SJCRH30 (cell line): ENCODE measurements around the gene NKAIN4. TPM values are rescaled to one million over a fixed set of nuclear protein-coding genes. Genes with fewer than 3 reads are reported as not detected.
A peak's percentile ranks its signal among the peaks of the same experiment; 100 is the strongest.
"Not testable (repeated sequence)": the region's sequence is repeated elsewhere in the genome, so short reads cannot be mapped to it uniquely, and the experiment has no call there.

Source experiments
- DNase-seq, 2 experiments: peaks; one replicate each; pipeline ENCODE4 v3.0.0-alpha.2; 2015 to 2020
- H3K27ac ChIP-seq: fragments of 250-450 bp; sonication (Bioruptor Pico); 2 replicates; pipeline ENCODE4 v1.5.1; 2020; ENCODE audit warnings: mild to moderate bottlenecking, moderate library complexity
- H3K27me3 ChIP-seq: fragments of 250-450 bp; sonication (Bioruptor Pico); 2 replicates; pipeline ENCODE4 v1.5.1; 2020; ENCODE audit warnings: mild to moderate bottlenecking, moderate library complexity
- H3K36me3 ChIP-seq: fragments of 250-450 bp; sonication (Bioruptor Pico); 2 replicates; pipeline ENCODE4 v1.5.1; 2020; ENCODE audit warnings: mild to moderate bottlenecking, moderate library complexity
- H3K4me1 ChIP-seq: fragments of 250-450 bp; sonication (Bioruptor Pico); 2 replicates; pipeline ENCODE4 v1.5.1; 2020; ENCODE audit warnings: mild to moderate bottlenecking, moderate library complexity
- H3K4me3 ChIP-seq: fragments of 250-450 bp; sonication (Bioruptor Pico); 2 replicates; pipeline ENCODE4 v1.5.1; 2020; ENCODE audit warnings: mild to moderate bottlenecking, moderate library complexity
- H3K9me3 ChIP-seq: fragments of 250-450 bp; sonication (Bioruptor Pico); replicated peaks from 2 replicates; pipeline ENCODE4 v1.5.1; 2020; ENCODE audit warnings: mild to moderate bottlenecking, moderate library complexity
- total RNA-seq: library from RNA; depleted of rRNA; stranded (reverse); fragments of >200 nt; shearing (Covaris generic); gene quantifications from 2 replicates; pipeline ENCODE4 v1.2.3, GENCODE V29; 2014

The NKAIN4 gene
- total RNA-seq, 1 experiment from 2014 or later = 15.5 TPM

DNA sequence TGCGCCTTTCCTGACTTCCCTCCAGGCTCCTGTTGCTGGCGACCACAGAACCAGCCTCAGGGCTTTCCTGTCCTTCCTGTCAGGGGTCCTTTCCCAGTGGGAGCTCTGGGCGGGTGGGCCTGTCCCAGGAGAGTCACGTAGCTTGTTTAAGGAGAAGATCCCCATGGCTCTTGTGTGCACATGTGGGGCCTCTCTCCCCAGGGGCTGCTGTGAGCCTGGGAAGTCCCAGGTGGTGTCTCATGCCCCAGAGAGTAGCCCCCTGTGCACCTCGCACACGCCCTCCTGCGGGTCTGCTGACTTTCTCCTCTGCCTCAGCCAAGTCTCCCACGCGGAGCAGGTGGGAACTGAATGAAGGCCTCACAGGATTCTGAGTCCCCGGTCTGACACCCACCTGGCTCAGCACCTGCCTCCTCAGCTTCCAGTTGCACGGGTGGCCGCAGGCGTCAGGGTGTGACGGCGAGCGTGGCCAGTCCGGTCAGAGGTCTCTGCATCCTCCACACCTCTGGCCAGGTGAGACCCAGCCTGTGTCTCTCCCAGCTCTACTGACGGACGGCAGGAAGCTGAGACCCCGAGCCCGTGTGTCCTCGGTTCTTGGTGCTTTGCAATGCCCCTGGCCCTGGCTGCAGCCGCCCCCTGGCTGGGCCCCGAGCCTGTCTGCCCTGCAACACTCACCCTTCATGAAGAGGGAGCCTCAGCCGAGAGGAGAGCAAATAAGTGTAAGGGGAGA is 5.6 kb upstream of the NKAIN4 start:
- Histone ChIP-seq H3K27me3 (peaks cover 81% of the 10 kb centered on the region), H3K4me1 (peaks cover 26% of the 10 kb centered on the region)
- DNase-seq = no peak

DNA sequence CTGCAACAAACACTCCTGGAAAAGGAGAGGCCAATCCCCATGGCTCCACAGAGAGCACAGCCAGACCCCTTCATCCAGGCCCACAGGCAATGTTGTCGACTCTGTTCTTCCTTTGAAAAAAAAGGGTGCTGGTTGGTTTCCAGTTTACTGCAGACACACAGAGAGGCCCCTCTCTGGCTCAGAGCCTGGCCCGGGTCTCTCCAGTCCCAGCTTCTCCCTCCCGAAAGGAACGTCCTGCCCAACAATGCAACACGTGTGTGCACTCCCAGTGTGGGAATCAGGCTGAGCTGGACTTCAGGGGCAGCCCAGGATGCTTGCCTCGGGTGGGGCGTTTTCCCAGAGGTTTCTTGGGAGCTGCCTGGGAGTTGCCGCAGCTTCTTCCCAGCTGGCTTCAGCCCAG is 4.5 kb upstream of the NKAIN4 start:
- Histone ChIP-seq H3K9me3 (no peaks in the 10 kb centered on the region), H3K27me3 (peaks cover 77% of the 10 kb centered on the region), H3K4me3 (no peak overlapping the region), H3K27ac (no peak overlapping the region), H3K4me1 (peaks cover 25% of the 10 kb centered on the region), H3K36me3 (no peaks in the 10 kb centered on the region)
- DNase-seq = no peak

More for the DNA sequence above, 5.6 kb upstream of the NKAIN4 start:
- no peaks in the 10 kb centered on the region for H3K9me3 ChIP-seq
- no peak overlapping the region for H3K4me3 ChIP-seq
- no peak overlapping the region for H3K27ac ChIP-seq
- no peaks in the 10 kb centered on the region for H3K36me3 ChIP-seq

DNA sequence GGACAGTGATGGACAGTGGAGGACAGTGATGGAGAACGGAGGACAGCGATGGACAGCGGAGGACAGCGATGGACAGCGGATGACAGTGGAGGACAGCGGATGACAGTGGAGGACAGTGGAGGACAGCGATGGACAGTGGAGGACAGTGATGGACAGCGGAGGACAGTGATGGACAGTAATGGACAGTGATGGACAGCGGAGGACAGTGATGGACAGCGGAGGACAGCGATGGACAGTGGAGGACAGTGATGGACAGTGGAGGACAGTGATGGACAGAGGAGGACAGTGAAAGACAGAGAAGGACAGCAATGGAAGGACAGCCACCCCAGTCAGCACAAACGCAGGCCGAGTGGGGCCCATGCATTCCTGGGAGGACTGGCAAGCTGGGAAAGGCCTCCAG is 3.4 kb upstream of the NKAIN4 start:
- H3K27me3 ChIP-seq = peaks cover 77% of the 10 kb centered on the region
- peaks cover 34% of the 10 kb centered on the region for H3K4me1 ChIP-seq

DNA sequence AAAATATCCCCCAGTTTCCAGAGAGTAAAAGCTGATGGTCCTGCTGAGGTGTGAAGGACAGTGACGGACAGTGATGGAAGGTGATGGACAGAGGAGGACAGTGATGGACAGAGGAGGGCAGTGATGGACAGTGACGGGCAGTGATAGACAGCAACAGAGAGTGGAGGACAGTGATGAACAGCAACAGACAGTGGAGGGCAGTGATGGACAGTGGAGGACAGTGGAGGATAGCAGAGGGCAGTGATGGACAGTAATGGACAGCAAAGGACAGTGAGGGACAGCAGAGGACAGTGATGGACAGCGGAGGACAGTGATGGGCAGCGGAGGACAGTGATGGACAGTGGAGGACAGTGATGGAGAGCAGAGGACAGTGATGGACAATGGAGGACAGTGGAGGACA is 2.7 kb upstream of the NKAIN4 start:
- Histone ChIP-seq H3K9me3 (no peaks in the 10 kb centered on the region), H3K4me1 (peaks cover 35% of the 10 kb centered on the region), H3K27me3 (peaks cover 81% of the 10 kb centered on the region)

More for the DNA sequence above, 3.4 kb upstream of the NKAIN4 start:
- H3K4me3 ChIP-seq = no peak overlapping the region
- DNase-seq = no peak
- no peak overlapping the region for H3K27ac ChIP-seq
- no peaks in the 10 kb centered on the region for H3K36me3 ChIP-seq
- H3K9me3 ChIP-seq = no peaks in the 10 kb centered on the region

DNA sequence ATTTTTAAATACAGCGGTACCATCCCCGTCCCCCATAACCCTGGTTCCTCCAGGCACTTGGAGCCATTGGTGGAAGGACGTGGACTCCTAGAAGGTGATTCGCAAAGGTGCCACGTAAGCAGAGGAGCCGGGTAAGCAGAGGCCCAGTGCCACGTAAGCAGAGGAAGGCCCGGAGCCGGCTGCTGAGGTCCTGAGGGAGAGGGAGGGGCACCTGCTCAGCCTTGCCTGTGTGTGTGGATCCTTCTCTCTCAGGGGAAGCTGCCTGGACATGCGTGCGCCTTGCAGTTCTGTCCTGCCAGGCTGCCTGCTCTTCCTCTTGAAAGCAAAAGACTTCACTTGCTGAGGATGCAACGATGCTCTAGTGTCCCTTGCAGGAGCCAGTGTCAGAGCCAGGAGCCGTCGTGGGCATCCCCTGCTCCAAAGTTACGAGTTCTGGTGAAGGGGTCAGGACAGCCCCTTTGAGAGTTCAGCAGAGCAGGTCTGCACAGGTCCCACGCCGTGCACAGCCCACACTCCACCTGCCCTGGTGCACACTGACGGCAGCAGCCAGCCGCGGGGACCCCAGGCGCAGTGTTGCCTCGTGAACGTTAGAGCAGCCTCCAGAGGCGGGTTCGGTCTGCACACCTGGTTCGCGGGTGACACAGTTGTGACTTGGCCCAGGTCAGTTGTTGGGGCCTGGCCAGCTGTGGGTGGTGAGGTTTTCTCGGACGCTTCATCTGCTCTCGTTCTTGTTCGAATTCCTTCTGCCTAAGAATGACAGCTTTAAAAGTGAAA is 1.9 kb upstream of the NKAIN4 start:
- peak in 1 of 2 experiments; percentile 51 for DNase-seq
- Histone ChIP-seq H3K36me3 (no peaks in the 10 kb centered on the region), H3K4me3 (no peak overlapping the region), H3K9me3 (no peaks in the 10 kb centered on the region), H3K4me1 (peaks cover 27% of the 10 kb centered on the region), H3K27ac (no peak overlapping the region), H3K27me3 (peaks cover 77% of the 10 kb centered on the region)

More for the DNA sequence above, 2.7 kb upstream of the NKAIN4 start:
- no peaks in the 10 kb centered on the region for H3K36me3 ChIP-seq
- DNase-seq = no peak
- H3K4me3 ChIP-seq = no peak overlapping the region
- no peak overlapping the region for H3K27ac ChIP-seq

DNA sequence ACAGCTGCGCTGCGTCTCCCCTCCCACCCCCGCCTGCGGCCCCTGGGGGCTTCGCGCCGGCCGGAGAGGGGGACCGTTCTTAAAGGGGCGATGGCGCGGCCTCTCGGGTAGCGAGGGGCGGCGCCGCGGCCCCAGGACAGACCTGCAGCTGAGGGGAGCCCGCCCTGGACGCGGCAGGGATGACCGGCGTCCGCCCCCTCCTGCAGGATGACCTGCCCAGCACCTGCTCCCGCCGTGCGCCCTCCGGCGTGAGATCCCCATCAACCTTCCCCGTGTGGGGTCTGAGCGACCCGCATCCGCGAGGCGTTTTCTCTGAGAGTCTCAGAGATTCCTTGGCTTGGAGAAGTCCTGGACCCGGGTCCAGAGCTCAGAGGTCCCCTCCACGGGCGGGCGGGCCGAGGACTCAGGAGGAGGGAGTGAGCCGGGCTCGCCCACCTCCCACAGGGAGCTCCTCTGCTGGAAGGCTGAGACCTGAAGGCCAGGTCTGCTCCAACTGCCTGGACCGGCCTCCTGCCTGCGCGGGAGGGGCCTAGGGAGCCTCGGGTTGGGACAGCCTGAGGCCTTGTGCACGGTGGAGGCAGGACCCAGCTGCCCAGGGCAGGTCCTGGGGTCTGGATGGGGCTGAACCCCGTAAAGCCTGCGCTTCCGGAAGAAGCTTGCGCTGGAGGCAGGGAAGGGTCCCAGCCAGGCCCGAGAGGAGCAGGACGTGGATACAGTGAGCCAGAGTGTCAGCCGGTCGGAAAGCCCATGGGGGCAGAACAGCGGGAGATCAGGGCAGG is 532 bp upstream of the NKAIN4 start:
- peaks cover 64% of the 10 kb centered on the region for H3K27me3 ChIP-seq
- peak overlapping the region; percentile 19; the same call in 1 of the 2 replicates for H3K4me3 ChIP-seq
- DNase-seq = peak; percentile 66 to 82
- no peaks in the 10 kb centered on the region for H3K9me3 ChIP-seq
- H3K36me3 ChIP-seq = no peaks in the 10 kb centered on the region
- peaks cover 24% of the 10 kb centered on the region for H3K4me1 ChIP-seq
- H3K27ac ChIP-seq = no peak overlapping the region

DNA sequence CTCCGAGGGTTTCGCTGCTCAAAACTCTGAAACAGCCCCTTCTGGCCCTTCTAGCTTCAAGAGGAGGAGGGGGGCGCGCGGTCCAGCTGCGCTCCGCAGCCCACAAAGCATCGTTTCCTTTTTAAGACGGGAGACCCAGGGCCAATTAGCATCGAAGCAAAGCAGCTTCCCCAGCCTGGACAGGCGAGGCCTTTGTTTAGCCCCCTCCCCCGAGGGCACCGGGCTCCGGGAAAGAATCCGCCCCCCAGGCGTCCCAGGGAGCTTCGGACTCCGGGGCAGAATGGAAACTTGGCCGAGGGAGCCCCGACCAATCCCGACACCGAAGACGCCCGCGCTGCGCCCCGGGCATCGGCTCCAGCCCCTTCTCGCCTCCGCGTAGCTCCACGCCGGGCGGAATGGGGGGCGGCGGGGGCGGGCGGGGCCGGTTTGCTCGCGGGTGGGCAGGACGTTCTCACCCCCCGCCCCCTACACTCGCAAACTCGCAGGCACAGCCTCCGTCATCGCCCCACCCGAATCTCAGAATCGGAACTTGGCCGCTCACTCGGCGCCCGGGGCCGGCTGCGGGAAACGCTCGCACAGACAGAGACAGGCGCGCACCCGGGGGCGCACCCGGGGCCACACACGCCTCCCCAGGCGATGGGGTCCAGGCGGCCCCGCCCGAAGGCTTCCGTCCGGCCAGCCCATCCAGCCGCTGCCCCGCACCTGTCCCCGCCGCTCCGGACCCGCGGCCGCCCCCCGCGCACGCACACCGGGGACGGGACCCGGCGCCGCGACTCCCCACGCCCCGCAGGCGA is 628 bp downstream of the NKAIN4 start:
- no peak overlapping the region for H3K27ac ChIP-seq
- H3K27me3 ChIP-seq = peaks cover 52% of the 10 kb centered on the region
- H3K9me3 ChIP-seq = no peaks in the 10 kb centered on the region
- peaks cover 19% of the 10 kb centered on the region for H3K4me1 ChIP-seq
- no peaks in the 10 kb centered on the region for H3K36me3 ChIP-seq
- H3K4me3 ChIP-seq = peak overlapping the region; percentile 57
- peak; percentile 60 to 67 for DNase-seq

DNA sequence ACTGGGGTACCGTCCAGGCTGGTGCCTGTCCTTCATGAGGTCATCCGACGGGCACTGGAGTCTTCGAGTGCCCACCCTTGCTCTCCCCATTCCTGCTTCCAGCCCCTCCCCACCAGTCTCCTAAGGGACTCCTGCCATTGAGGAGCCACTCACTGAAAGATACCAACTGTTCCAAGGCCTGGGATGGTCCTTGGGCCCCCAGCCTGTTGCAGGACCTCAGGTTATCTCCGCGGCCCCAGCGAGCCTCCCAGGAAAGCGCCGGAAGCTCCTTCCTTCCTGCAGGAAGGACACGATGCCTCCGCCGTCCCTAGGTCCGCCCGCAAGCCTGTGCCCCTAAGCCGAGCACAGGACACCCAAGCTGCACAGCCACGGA is 1.2 kb downstream of the NKAIN4 start:
- Histone ChIP-seq H3K36me3 (no peaks in the 10 kb centered on the region), H3K27me3 (peaks cover 46% of the 10 kb centered on the region), H3K9me3 (no peaks in the 10 kb centered on the region), H3K27ac (no peak overlapping the region), H3K4me1 (peaks cover 19% of the 10 kb centered on the region), H3K4me3 (peak overlapping the region; percentile 57)
- no peak for DNase-seq

DNA sequence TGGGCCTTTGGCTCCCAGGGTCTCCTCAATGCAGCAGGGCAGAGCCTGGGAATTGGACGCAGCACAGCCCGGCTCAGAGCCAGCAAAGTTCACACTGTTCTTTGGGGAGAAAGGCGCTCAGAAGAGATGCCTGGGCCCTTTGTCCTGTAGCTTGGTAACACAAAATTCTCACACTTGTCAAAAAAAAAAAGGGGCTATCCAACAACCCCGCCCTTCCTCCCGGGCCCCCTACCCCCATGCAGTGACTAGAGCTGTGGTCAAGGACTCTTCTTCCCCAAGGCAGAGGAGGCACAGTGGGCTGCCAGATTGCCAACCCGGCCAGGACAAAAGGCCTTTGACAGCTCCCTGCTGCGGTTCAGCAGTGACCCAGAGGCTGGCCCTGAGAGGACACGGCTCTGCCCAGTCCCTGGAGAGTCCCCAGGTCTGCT is 2.0 kb downstream of the NKAIN4 start:
- H3K4me3 ChIP-seq = no peak overlapping the region
- H3K36me3 ChIP-seq = no peaks in the 10 kb centered on the region
- H3K27ac ChIP-seq = no peak overlapping the region
- no peak for DNase-seq
- H3K9me3 ChIP-seq = no peaks in the 10 kb centered on the region
- H3K27me3 ChIP-seq = peaks cover 48% of the 10 kb centered on the region
- H3K4me1 ChIP-seq = peaks cover 26% of the 10 kb centered on the region

DNA sequence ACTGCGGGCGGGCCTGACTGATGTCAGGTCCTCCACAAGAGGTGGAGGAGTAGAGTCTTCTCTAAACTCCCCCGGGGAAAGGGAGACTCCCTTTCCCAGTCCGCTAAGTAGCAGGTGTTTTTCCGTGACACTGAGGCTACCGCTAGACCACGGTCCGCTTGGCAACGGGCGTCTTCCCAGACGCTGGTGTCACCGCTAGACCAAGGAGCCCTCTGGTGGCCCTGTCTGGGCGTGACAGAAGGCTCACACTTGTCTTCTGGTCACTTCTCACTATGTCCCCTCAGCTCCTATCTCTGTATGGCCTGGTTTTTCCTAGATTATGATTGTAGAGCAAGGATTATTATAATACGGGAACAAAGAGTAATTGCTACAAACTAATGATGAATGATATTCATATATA is 2.9 kb downstream of the NKAIN4 start:
- H3K27me3 ChIP-seq = peaks cover 42% of the 10 kb centered on the region
- peaks cover 35% of the 10 kb centered on the region for H3K4me1 ChIP-seq
- not testable (repeated sequence) for H3K4me3 ChIP-seq, H3K36me3 ChIP-seq, H3K27ac ChIP-seq, H3K9me3 ChIP-seq, DNase-seq

DNA sequence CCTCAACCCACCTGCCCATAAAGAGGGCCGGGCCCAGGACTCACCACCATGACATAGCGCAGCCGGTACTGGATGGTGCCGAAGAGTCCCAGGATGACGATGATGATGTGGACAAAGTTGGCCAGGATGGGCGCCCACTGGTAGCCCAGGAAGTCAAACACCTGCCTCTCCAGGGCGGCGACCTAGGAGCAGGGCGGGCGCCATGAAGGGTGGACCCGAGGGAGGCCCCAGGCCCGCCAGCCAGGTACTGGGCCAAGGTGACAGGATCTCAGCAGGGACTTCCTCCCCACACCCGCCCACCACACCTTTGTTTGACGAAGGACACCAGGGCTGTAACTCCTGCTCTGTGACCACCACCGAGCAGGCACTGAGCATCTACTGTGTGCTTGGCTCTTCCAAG is 4.4 kb downstream of the NKAIN4 start:
- no peaks in the 10 kb centered on the region for H3K36me3 ChIP-seq
- peaks cover 31% of the 10 kb centered on the region for H3K27me3 ChIP-seq
- DNase-seq = no peak
- H3K27ac ChIP-seq = no peak overlapping the region
- H3K4me1 ChIP-seq = peaks cover 35% of the 10 kb centered on the region
- no peaks in the 10 kb centered on the region for H3K9me3 ChIP-seq
- H3K4me3 ChIP-seq = no peak overlapping the region

DNA sequence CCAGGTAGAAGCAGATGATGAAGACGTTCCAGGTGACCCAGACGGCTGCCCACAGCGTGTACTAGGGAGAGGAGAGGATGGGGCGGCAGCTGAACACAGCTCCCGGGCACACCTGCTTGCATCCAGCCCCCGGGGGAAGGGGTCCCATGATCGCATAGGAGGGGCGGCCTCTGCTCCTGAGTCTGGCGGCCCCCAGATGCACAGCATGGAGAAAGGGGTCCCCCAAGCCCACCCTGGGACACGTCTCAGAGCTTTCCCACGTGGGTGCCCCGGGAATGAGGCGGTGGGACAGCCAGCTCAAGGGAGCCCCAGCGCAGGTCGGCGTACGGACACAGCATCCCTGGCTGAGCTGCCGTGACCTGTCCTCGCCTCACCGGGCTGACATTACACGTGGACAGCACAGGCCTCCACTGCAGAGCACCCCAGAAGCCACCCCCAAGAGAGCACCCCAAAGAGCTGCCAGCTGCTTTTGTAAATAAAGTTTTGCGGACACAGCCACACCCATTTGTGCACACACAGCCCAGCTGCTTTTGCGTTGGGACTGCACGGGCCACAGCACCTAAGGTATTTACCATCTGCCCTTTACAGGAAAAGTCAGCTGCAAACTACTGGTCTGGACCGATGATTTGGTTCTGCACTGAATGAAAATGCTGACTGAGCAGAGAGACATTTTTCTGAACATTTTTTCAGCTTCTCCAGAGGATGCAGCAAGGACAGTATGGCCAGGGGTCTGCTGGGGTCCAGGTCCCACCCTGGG is 5.2 kb downstream of the NKAIN4 start:
- H3K27me3 ChIP-seq = peaks cover 30% of the 10 kb centered on the region
- no peak overlapping the region for H3K27ac ChIP-seq

DNA sequence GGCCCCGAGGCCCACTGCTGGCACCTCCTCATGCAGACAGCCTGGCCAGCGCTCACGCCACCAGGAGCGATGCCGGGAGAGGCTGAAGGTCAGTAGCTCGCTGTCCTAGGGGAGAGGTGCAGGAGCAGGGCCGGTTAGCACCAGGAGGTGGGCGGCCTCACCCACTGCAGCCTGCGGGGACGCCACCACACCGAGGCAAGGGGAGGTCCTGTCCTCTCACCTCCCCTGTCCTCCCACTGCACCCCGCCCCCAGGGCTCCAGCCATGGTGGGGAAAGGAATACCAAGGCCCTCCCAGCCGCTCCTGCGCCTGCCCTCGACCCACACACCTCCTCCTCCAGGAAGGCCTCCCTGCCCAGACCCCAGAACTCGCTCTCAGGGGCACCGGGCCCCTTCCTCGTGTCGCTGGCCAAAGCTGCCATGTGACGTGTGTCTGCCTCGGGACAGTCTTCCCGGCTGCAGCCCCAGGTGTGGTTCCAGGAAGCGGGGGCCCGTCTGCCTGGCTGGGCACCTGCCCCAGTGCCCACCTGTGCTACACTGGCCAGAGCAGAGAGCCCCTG is 6.5 kb downstream of the NKAIN4 start:
- no peaks in the 10 kb centered on the region for H3K9me3 ChIP-seq
- H3K4me1 ChIP-seq = peaks cover 33% of the 10 kb centered on the region
- peaks cover 25% of the 10 kb centered on the region for H3K27me3 ChIP-seq
- DNase-seq = no peak
- no peaks in the 10 kb centered on the region for H3K36me3 ChIP-seq
- no peak overlapping the region for H3K27ac ChIP-seq
- H3K4me3 ChIP-seq = no peak overlapping the region

More for the DNA sequence above, 5.2 kb downstream of the NKAIN4 start:
- no peaks in the 10 kb centered on the region for H3K36me3 ChIP-seq
- H3K9me3 ChIP-seq = no peaks in the 10 kb centered on the region
- peaks cover 34% of the 10 kb centered on the region for H3K4me1 ChIP-seq
- H3K4me3 ChIP-seq = no peak overlapping the region
- DNase-seq = no peak
